CD4-positive, alpha-beta T cell treated with Interleukin-15 for 1 hour (primary cell): ENCODE measurements around the gene PHYH.
"Not testable (repeated sequence)": the region's sequence is repeated elsewhere in the genome, so short reads cannot be mapped to it uniquely, and the experiment has no call there.

ENCODE experiments used
- DNase-seq: peaks from one replicate; pipeline ENCODE4 v3.0.0-alpha.2; 2020

Gene PHYH

DNA sequence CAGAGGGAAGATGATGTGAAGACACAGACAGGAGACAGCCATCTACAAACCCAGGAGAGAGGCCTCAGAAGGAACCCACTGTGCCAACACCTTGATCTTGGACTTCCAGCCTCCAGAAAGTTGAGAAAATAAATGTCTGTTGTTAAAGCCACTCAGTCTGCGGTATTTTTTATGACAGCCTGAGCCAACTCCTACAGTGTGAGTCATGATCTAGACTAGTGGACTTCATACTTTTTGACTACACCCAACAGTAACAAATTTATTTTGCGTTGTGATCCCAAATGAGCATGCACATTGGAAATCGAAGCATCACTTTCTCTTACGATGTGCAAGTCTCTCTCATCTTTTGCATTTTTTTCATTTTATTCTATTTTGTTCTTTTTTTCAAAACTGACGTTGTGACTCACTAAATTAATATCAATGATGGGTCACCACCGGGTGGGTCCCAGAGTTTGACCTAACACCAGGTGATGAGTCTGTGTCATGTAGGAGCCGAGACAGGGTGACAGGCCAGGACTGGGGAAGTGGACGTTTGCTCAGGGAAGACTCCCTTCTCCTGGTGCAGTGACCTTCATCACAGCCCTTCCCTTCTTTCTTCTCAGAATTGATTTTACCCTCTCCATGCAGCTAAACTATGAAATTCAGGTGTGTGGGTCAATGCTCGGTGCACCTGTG is 28.9 kb downstream of the PHYH start:
- DNase-seq, result no peak

DNA sequence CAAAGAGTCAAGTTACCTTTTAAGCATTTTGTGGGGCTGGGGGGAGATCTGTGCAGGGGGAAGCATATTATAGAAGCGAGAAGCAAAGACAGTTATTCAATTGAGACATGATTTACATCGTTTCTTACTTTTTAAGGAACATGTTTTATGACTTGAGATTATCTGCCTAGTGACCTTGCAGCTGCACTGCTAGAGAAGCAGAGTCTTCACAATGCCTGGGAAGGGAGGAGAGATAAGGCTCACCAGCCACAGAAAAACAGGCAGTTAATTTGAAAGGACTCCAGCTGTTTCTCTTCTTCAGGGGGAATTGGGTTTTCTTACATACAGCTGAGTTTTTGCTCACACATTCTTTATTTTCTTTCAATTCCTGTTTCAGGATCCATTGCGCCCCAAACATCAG is 31.0 kb downstream of the PHYH start:
- DNase-seq, result no peak

DNA sequence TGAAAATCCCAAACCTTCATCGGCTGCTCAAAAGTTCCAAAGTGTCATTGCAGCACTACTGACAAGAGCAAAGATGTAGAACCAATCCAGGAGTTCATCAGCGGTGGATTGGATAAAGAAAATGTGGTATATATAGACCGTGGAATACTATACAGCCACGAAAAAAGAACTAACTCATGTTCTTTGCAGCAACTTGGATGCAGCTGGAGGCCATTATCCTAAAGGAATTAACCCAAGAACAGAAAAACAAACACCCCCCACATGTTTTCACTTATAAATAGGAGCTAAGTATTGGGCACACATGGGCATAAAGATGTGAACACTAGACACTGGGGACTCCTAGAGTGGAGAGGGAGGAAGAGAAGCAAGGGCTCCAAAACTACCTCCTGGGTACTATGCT is 31.6 kb downstream of the PHYH start:
- no peak for DNase-seq

DNA sequence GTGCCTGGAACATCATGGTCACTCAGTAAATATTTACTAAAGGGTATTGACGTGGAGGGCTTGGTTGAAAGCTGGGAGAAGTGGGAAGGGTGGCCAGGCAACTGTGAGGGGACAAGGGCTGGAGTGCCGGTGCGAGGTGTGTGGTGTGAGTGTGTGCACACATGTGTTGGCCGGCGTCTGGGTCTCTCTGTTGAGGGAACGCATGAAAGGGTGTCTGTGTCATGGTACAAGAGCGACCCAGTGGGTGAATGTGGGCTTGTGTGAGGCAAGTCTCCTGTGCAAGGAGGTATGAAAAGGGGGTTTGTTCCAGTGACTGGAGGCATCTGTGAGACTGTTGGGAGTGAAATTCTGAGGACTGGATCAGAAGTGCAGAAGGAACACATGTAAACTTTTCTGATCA is 36.3 kb downstream of the PHYH start:
- no peak for DNase-seq

DNA sequence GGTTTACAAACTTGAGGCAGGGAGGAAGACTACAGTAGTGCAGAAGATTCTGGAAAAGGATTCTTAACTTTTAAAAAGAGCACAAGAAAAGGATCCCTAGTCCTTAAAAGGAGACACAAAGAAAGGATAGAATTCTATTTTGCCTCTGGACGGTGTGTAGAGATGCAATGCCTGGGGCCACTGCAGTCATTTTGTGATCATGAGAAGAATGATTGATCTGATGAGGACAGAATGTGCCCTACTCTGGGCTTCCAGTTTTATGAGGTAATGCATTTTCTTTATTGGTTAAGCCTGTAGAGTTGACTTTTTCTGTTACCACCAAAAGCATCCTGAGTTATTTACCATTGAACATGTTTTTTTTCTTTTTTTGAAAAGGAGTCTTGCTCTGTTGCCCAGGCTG is 37.4 kb downstream of the PHYH start:
- DNase-seq, result no peak

DNA sequence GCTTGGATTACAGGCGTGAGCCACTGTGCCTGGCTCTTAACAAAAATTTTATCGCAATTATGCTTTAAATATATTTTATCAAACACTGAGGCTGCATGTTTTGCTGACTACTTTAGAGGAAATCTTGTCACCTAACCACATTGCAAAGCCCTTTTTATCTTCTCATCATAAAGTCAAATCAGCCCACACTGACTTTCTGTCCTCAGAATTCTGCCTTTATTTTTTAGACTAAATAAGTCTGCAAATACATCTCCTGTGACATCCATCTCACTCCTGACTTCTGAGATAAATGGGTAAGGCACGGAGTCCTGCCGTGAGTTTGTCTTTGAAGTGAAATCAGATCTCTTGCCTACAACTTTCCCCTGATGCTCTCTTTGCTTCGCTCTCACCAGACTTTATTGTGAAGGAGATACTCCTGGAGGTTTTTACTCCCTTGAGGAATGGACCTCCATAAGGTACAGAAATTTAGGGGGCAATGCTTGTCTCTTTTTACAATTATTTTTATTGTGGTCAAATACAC is 42.2 kb downstream of the PHYH start:
- no peak for DNase-seq

DNA sequence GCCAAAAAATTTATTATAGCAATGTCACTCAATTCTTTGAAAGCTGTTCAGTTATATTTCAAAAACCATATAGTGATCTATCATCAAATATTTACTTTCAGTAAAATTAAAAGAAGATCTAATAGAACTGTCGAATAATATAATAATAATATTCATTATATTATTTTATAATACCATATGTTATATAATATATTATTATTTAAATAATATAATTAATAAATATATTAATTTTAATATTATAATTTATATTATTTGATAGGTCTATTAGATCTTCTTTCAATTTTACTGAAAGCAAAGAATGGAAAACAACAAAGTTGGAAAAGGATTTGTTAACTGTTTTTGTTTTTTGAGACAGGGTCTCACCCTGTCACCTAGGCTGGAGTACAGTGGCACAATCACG is 43.2 kb downstream of the PHYH start:
- DNase-seq, result no peak

DNA sequence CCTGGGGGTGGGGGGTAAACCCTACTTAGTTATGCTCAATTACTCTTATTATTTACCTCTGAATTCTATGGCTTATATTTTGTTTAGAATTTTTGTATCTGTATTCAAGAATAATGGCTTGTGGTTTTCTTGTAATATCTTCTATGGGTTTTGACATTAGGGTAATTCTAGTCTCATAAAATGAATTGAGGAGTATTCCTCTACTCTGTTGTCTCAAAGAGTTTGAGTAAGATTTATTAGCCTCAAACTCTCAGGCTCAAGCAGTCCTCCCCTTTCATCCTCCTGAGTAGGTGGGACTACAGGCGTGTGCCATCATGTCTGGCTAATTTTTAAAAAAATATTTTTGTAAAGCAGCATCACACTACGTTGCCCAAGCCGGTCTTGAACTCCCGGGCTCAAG is 46.1 kb downstream of the PHYH start:
- no peak for DNase-seq

DNA sequence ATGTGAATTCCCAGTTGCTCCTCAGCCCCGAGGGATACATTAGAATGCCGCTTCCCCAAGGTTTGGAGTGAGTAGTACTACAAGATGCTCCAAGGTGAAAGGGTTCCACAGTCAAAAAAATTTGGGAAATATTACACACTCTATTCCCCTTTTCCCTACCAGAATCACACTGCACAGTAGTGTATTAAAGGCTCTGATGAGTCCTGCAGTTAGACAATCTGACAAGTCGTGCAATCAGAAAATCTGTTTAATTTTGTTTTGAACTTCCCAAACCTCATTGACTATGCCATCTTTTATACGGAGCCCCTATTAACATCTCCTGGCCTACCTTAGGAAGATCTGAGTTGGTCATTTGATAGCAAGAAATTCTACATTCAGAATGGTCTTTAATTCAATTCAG is 52.1 kb downstream of the PHYH start:
- DNase-seq, result no peak

DNA sequence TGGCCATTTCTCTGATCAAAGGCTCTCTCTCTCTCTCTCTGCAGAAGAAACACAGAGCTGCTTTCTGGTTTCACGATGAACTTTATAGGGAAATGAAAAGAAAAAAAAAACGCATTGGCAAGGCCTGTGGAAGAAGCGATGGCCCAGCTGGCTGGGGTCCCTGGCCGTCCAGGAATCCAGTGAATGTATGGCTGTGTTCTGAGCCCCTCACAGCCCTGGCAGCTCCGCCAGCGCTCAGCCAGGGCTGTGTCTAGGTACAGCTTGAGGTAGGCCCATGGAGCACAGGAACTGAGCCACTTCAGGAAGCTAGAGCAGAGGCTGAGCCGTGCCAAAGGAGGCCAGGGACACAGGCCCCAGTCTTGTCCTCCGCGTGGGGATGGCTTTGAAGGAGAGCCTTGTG is 52.6 kb downstream of the PHYH start:
- DNase-seq, result no peak

DNA sequence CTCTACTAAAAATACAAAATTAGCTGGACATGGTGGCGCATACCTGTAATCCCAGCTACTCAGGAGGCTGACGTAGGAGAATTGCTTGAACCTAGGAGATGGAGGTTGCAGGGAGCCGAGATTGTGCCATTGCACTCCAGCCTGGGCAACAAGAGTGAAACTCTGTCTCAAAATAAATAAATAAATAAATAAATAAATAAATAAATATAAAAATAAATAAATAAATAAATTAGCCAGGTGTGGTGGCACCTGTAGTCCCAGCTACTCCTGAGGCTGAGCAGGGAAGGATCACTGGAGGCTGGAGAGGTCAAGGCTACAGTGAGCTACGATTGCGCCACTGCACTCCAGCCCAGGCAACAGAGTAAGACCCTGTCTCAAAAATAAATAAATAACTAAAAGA is 57.6 kb downstream of the PHYH start:
- DNase-seq, result not testable (repeated sequence)

DNA sequence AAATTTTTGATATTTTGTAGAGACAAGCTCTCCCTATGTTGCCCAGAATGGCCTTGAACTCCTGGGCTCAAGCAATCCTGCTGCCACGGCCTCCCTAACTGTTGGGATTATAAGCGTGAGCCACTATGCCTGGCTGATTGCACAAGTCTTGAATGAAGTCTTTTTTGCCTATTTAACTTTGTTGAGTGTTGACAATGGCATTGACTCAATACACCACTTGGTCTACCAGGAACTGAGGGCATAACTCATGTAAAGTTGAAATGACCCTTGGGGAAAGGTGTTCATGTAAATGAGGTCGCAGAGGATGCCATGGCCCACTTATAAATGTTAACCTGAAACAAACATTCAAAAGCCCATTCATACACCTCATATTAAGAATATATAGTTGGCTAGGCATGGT is 58.3 kb downstream of the PHYH start:
- no peak for DNase-seq

DNA sequence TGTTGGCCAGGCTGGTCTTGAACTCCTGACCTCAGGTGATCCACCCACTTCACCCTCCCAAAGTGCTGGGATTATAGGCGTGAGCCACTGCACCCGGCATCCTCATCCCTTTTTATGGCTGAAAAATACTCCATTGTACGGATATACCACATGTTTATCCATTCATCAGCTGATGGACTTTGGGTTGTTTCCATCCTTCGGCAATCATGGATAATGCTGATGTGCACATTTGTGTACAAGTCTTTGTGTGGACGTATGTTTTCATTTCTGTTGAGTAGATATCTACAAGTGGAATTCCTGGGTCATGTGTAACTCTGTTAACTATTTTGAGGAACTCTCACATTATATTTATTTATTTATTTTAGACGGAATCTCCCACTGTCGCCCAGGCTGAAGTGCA is 59.9 kb downstream of the PHYH start:
- DNase-seq, result no peak

DNA sequence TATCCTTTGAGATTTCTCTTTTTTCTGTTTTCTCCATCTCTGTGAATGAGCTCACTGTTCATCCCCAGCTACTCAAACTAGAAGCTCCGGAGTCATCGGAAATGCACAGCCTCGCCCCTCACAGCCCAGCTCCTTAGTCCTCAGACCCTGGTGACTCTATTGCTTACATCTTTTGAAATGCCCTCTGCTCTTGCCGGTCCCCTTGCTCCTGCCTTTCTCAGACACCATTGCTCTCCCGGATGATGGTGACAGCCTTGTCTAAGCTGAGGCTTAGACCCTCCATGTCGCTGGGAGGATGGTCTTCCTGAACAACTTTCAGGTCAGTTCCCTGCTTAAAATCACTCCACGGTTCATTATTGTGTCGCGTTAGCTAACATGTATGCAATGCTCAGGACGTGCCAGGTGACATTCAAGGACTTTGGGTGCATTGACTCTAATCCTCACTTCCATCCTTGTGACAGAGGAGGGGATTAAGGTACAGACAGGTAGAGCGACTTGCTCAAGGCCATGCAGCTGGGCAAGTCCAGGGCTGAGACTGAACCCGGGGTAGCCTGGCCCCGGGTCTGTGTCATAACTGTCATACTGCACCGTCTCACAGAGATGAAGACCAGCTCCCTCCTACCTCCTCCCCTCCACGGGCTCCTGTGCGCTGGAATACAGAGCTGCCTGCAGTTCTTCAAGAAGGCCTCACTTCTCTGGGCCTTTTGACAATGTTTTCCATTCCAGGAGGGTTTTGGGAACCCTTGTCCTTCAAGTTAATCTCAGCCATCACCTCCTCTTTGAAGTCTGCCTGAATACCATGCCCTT is 61.4 kb downstream of the PHYH start:
- no peak for DNase-seq

DNA sequence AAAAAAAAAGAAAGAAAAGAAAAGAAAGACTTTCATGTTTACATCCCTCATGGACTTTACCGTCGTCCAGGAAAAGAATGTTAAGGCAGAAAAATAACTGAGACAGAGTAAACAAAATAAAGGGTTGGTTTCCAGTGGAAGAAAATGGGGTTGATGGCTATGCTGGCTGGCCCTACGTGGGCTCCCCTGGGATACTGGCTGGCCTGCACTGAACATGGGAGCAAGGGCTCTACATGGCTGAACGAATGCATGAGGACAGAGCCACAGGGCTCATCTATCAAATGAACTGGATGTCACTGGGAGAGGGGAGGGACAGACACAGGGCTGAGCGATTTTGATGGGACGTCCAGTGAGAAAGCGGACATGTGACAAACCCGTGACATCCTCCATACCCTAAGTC is 63.2 kb downstream of the PHYH start:
- no peak for DNase-seq

DNA sequence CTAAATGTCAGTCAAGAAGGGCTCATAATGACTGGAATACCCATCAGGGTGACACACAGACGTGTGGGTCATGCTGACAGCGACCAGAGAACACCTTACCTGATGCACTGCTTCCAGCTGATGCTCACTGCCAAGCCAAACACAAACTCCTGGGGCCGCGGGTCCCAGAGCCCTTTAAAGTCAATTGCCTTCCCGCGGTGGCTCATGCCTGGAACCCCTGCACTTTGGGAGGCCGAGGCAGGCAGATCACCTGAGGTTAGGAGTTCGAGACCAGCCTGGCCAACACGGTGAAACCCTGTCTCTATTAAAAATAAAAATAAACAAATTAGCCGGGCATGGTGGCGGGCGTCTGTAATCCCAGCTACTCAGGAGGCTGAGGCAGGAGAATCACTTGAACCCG is 65.1 kb downstream of the PHYH start:
- DNase-seq, result not testable (repeated sequence)

DNA sequence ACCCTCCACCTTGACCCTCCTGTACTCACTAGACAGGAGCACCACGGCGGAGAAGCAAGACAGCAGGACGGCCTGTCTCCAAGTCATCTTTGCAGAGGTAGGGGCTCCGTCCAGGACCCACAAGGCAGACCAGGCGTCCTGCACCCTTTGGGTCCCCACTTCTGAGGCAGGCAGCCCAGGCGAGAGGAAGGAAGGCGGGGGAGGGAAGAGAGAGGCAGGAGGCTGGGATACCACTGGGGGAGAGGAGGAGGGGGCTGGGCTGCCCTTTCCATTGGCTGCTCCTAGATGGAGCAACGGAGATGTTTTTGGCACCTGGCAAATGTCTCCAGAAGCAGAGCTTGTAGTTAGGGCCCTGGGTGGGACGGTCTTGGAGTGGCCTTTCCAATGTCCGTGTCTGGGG is 65.7 kb downstream of the PHYH start, which contains the start of gene UCMA:
UCMA (minus strand) TSS at position 203 of the 400 bp plus-strand sequence; CDS start at position 87, 116 bp downstream.
- DNase-seq, result no peak

DNA sequence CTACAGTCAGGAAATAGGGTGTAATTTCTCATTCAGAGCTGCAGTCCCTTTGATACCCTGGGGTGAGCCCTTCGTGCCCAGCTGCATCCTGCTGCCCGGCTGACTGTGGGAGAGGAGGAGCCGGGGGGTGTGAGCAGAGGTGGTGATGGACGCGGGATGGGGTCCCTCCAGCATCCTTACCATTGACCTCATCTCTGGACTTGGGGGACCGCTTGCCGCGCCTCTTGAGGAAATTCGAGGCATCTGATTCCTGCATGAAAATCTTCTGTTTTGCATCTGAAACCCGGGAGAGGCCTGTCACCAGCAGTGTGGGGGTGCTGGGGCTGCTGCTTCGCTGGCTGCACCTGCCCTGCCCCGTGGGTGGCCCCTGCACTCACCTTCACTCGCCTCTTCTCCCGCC is 66.5 kb downstream of the PHYH start:
- DNase-seq, result no peak

DNA sequence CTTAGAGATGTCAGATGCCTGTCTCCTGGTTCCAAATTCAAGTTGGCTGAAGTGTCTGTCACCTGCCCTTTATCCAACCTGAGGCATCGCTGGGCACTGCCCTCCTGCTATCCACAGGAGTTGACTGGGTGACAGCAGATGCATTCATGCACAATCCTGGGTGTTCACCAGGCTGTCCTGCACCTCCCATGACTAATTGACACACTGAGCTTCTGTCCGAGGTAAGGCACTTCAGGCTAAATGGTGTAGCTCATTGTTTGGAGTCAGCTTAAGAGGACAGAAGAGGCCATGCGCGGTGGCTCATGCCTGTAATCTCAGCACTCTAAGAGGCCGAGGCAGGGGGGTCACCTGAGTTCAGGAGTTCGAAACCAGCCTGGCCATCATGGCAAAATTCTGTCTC is 68.1 kb downstream of the PHYH start:
- DNase-seq, result no peak

DNA sequence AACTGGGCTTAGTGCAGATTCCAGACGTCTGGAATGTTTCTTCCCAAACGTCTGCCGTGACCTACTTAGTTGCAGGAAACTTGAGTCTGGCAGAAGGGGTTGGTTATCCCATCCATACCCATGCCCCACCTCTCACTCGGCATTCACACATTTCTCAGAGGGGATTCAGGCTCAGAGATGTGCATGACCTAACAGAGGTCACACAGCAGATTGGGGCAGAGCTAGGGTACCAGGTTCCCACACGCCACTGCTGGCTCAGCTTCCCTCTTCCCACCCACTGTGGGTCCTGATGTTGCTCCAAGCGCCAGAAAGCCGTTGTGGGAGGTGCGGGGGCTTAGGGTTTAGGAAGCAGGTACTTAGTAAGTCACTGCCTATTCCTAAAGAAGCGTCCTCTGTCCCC is 68.7 kb downstream of the PHYH start:
- no peak for DNase-seq
